GM19455 (cell line): ENCODE results near the gene CR1L.
"Not testable (repeated sequence)": the region's sequence is repeated elsewhere in the genome, so short reads cannot be mapped to it uniquely, and the experiment has no call there.

ENCODE experiments used
- ATAC-seq: cut with Tn5 transposase; IDR thresholded peaks from one replicate; pipeline ENCODE4 v1.9.1; 2021; ENCODE audit not compliant: unreplicated experiment

The CR1L gene

DNA sequence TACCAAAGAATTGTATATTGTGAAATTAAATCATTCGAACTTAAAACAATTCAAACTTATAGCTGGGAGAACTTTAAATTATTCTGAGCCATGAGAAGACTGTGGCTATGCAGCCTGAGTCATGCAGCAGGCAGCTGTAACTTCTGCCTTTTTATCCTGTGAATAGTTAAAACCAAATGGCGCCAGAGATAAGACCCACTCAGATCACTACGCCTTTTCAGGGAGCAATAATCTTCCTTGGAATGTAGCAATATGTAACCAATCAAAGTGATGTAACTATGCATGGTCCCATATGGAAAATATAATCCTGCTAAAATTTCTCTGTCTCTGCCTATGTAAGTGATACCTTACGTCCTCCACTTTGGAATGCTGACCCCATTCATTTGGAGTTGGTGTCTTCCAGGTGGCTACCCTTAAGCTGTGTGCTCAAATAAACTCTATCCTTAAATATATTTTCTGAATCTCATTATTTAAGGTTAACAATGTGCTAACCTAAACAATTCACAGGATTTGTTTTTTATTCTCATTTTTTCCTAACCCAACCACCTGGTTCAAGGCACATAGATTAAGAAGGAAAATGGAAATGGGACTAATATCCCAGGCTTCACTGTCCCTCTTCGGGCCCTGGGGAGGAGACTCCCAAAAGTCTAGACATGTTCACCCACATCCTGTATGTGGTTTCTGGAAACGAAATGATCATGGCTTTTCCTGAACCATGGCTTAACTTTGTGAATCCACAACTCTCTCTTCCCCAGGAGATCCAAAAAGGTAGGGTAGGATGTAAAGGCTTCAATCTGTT lies 35.9 kb downstream of the CR1L start:
- not testable (repeated sequence) for ATAC-seq

DNA sequence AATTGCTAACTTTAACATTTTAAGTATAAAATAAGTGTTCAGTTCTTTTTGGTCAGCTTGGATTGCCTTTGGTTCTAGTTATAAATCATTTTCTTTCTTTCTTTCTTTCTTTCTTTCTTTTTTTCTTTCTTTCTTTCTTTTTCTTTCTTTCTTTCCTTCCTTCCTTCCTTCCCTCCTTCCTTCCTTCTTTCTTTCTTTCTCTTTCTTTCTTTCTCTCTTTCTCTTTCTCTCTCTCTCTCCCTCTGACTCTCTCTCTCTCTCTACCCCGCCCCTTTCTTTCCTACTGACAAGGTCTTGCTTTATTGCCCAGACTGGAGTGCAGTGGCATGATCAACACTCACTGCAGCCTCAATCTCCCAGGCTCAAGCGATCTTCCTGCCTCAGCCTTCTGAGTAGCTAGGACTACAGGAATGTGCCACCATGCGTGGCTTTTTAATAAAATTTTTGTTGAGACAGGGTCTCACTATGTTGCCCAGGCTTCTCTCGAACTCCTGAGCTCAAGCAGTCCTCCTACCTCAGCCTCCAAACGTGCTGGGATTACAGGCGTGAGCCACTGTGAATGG lies 38.0 kb downstream of the CR1L start:
- not testable (repeated sequence) for ATAC-seq

DNA sequence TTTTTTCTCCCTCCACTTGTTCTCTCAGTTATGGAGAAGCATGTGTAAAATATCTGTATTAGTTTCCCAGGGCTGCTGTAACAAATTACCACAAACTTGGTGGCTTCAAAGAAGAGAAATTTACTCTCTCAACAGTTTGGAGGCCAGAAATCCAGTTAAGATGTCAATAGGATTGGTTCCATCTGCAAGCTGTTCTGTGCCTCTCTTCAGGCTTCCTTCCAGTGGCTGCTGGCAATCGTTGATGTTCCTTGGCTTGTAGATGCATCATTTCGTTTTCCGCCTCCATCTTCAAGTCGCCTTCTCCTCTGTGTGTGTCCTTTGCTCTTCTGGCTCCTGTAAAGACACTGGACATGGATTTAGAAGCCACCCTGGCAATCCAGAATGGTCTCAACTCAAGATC lies 45.6 kb downstream of the CR1L start:
- not testable (repeated sequence) for ATAC-seq

DNA sequence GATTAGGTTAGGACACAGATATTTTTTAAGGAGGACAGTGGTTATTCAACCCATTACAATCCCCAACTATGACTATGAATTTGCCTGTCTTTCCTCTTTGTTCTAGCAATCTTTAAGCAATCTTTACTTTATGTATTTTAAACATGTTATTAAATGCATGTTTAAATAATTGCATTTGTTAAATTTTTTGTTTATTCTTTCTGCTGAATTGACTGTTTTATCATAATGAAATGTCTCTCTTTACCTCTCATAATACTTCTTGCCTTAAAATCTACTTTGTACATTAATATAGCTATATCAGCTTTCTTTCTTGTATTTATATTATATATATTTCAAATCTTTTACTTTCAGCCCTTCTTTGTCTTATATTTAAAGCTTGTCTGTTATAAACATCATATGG lies 46.1 kb downstream of the CR1L start:
- no peak for ATAC-seq

DNA sequence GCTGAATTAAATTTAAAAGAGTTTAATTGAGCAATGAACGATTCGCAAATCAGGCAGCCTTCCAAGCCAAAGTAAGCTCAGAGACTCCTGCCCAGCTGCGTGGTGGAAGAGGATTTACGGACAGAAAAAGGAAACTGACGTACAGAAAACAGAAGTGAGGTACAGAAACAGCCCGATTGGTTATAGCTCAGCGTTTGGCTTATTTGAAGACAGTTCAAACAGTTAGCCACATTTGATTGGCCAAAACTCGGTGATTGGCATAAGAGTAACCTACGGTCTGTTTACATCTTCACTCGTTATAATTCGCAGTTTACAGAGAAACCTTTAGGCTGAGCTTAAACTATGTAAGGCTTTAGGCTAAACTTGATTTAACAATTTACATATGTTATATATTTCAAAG lies 46.9 kb downstream of the CR1L start:
- ATAC-seq: no peak

DNA sequence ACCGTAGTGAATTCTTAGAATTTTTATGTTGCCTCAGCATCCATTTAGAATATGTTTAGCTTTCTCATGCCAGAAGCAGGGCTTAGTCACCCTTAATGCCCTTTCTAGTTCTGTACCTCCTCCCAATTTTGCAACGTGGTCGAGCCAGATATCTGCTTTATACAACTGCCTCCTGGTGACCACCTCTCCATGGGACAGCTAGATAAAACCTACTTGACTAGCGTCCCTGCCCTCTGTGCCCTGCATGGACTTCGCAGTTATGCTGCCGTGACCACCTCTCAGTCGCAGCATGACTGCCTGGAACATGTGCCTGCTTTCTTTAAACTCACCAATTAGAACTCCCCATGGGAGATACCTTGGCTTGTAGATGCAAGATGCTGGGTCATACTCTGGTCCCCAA lies 47.4 kb downstream of the CR1L start:
- not testable (repeated sequence) for ATAC-seq

DNA sequence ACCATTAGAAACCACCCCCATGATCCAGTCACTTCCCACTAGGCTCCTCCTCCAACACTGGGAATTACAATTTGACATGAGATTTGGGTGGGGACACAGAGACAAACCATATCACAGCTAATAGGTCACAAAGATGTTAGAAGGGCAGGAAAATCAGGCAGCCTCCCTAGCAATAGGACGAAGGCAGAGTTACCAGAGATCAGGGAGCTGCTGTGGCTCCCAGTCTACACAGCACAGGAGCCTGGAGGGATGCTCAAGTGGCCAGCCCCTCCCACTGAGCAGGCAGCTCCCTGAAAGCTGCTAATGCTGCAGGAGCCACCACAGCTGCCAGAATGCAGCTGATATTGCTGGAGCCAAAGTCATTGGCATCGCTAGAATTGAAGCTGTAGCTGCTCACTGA lies 51.0 kb downstream of the CR1L start:
- ATAC-seq: no peak

DNA sequence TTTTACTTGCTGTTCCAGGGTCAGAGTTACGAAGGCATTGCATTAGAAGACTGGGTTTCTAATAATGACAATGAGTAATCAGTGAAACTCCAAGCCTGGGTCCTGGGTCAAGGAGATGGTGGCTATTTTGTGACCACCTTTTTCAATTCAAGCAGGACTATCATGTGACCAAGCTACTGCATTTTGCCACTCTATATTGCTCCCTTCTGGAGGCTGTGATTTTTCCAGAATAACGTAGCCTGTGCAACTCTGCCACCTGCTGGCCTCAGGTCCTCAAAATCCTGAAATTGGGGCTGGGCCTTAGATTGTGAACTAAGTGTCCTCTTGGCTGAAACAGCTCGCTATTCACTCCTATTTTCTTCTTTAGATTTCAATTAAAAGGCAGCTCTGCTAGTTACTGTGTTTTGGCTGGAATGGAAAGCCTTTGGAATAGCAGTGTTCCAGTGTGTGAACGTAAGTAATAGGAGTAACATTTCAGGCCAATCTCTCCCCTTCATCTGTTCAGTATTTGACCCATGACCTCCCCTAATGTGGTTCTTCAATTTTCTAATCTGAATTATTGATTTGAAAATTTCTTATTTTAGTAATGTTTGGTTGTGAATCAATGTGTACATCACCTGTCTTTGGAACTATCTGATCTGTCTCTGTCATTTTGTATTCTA lies 54.0 kb downstream of the CR1L start:
- ATAC-seq: no peak

DNA sequence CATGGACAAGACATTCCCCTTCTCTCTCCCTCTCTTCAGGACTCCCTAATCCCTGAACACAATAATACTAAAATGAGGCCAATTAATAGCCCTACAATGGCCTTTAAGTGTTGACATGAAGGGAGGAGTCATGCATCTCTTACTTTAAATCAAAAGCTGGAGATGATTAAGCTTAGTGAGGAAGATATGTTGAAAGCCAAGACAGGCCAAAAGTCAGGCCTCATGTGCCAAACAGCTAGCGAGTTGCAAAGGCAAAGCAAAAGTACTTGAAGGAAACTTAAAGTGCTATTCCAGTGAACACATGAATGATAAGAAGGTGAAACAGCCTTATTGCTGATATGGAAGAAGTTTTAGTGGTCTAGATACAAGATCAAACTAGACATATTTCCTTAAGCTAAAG lies 57.4 kb downstream of the CR1L start:
- no peak for ATAC-seq

DNA sequence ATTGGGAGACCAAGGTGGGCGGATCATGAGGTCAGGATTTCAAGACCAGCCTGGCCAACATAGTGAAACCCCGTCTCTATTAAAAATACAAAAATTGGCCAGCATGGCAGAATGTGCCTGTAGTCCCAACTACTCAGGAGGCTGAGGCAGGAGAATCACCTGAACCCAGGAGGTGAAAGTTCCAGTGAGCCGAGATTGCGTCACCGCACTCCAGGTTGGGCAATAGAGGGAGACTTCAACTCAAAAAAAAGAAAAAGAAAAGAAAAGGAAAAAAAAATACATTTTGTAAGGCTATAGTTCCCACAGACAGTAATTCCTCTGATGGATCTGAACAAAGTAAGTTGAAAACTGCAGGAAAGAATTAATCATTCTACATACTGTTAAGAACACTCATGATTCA lies 58.8 kb downstream of the CR1L start:
- ATAC-seq: no peak

DNA sequence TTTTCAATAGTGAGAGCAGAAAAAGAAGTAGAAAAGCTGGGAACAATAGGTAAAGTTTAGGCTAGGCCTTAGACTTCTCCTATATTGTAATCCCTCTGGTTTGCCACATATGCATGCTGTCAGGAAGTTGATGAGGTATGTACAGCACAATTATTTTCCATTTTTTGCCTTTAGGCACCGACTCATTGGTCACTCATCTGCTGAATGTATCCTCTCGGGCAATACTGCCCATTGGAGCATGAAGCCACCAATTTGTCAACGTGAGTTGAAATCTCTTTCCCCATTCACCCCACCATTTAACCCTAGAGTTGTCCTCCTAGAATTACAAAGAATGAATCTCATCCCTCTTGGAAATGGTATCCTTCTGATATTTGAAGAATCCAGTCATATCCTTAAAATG lies 63.1 kb downstream of the CR1L start:
- ATAC-seq: not testable (repeated sequence)

DNA sequence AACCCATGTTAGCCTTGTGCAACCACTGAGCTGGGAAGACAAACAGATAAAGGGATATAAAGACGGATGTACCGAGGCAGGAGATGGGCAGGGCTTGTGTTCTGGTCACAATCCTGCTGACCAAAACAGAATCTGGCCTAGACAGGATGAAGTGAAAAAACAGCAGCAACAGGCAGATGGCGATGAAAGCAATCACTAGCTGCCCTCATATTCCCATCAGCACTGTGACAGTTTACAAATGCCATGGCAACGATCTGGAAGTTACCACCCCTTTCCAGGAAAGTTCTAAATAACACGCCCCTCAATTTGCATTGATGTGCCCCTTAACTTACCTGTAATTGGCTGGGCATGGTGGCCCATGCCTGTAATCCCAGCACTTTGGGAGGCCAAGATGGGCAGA lies 66.4 kb downstream of the CR1L start:
- ATAC-seq: no peak

DNA sequence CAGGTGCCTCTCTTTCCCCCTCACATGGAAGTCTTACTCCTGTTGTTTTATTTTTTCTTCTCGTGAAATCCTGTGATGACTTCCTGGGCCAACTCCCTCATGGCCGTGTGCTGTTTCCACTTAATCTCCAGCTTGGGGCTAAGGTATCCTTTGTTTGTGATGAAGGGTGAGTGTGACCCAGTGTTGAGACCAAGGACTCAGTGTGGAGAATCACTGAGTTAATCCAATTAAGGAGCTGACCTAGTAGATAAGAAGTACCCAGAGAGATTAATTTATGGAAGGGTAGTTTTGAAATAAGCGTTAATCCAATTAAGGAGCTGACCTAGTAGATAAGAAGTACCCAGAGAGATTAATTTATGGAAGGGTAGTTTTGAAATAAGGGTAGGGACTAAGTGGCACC lies 67.8 kb downstream of the CR1L start:
- not testable (repeated sequence) for ATAC-seq

DNA sequence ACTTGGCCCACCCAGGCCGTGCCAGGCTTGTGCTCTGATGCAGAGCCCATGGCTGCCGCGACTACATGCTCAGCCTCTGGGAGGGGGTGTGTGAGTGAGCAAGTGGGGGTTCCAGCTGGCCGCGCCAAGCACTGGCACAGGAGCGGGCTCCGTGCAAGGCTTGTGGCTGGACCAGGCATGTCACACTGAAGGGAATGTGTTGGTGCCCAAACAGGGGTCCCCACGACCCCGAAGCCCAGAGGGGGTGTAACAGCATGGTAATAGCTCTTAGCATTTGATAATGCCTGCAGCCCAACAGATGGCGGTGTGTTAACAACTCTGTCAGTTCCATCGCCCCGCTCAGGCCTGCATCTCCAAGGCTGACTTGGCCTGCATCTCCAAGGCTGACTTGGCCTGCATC lies 68.6 kb downstream of the CR1L start:
- ATAC-seq: no peak

DNA sequence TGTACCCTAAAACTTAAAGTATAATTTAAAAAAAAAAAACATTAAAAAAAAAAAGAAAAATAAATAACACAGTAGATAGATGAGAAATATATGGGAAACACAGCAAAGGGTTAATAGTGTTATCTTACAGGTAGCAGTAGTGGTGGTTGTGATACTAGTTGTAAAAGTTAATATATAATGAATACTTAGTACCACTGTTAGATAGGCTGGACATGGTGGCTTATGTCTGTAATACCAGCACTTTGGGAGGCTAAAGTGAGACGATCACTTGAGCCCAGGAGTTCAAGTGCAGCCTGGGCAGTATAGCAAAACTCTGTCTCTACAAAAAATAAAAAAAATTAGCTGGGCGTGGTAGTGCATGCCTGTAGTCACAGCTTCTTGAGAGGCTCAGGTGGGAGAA lies 74.3 kb downstream of the CR1L start:
- ATAC-seq: no peak

DNA sequence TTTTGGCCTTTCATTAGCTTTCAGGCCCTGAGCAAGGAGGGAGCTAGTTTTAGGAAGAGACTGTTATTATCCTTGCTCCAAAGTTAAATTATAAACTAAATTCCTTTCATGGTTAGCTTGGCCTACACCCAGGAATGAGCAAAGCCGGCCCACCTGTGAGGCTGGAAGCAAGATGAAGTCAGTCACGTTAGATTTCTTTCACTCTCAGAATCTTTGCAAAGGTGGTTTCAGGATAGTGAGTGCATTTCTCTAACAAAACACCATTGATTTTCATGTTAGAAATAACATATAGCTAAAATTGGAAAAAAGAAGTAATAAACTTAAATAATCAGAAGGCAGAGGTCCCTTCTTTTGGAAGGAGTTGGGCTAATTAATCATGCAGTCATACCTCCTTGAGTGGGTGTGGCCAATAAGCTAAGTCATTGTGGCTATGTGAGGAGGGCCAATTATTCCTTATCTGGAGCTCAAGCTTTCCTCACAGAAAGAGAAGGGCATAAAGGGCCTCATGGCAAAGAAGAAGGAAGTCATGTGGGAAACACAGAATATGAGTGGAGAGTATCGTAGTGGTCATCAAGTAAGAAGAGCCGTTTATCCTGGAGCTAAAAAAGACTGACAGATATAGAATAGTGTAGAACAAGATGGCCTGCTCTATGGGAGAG lies 83.4 kb downstream of the CR1L start:
- ATAC-seq: not testable (repeated sequence)

DNA sequence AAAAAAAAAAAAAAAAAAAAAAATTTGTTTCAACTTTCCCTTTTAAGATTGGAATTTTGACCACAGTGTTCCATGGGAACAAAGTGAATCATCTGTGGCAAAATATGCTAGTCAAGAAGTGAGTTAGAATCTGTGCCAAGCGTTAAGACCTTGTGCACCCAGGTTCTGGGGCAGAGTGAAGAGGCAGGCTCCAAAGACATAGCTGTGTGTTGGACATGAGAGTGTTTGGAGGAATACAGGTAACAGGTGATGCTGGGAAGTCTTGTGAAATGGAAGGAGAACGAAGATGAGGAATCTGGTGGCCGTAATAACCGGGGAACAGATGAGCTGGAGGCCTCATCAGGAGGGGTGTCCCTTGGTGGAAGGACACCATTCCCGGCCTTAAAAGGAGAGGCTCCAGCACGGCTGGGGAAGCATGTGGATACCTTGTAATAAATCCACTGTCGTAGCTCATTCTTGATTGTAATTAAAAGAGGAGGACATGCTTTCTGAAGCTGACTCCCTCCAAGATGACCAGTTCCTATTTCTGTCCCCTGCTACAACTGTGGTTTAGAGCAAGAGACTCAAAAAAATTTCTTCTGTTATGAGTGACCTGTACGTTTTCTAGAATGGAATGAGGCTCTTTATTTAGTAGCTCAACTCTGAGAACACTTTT lies 92.7 kb downstream of the CR1L start:
- not testable (repeated sequence) for ATAC-seq

DNA sequence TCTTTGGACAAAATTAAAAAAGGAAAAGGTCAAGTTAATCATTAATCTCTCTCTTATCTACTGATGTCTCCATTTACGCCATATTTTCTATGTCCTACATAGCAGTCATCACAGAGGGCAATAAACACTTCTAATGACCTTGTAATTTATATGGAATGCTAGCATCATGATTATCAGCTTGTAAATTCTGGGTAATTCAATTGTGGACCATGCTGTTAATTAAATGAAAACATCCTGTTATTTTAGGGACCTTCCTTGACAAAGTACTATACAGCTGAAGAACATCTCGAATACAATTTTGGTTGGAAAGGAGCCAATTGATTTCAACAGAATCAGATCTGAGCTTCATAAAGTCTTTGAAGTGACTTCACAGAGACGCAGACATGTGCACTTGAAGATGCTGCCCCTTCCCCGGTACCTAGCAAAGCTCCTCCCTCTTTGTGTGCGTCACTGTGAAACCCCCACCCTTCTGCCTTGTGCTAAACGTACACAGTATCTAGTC lies 93.3 kb downstream of the CR1L start:
- ATAC-seq: not testable (repeated sequence)

DNA sequence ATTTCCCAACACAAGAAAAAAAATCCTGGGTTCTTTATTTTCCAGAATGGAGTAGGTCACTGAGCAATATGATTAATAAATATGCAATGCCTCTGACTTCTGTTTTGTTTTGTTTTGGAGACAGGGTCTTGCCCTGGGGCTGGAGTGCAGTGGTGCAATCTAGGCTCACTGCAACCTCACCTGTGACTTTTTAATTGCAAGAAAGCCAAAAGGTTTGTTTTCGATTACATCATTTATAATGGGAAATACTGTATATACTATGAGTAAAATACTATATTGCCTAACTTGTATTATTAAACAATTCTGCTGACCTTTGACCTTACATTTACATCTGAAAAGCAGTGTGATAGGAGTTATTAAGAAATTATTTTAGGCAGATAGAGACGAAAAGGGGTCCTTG lies 95.3 kb downstream of the CR1L start:
- ATAC-seq: no peak

DNA sequence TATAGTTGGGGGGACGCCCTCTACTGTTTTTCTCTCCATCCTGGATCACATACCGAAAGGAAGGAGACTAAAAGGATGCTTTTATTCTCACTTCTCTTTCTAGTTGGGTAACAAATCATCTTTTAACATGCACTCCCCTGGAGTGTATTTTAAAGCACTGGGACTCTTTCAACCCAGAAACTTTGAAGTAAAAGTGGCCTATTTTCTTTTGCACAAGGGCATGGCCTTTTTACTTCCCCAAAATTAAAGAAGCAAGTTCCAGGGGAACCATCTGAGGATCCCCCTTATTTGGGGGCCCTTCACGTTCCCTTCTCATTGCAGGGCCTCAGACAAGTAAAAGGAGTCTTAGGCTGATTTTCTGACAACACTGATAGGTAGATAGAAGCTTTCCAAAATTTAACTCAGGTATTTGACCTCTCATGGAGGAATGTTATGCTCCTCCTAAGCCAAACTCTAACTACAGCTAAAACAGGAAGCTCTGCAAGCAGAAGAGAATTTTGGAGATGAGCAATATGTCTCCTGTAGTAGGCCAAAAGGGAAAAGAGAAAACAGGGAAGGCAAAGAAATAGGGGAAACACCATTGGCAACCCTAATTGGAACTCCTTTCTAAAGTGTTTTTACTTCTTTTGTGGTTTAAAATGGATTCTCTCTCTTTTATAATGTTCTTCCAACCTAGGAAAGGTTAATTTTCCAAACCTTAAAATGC lies 98.1 kb downstream of the CR1L start:
- ATAC-seq: no peak
